ENCODE results near the gene ARHGEF9.

DNA sequence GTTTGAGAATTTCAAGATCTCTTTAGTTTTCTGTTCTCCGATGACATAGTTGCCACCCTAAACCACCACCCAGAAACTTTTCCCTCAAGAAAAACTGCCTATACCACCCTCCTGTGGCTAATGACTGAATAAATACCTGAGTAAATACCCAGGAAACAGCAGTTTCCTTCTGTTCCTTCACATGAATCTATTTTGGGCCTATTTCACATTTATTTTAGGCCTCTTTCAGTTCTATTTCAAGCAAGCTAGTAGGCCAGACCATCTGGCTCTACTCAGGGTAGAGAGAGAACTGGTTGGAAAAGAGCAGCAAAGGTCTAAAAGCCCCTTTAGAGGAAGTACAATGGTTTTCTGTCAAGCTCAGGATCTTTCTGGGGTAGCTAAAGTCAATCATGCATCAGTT is 23.4 kb downstream of the ARHGEF9 start:
- TF ChIP-seq, protein P1, sequence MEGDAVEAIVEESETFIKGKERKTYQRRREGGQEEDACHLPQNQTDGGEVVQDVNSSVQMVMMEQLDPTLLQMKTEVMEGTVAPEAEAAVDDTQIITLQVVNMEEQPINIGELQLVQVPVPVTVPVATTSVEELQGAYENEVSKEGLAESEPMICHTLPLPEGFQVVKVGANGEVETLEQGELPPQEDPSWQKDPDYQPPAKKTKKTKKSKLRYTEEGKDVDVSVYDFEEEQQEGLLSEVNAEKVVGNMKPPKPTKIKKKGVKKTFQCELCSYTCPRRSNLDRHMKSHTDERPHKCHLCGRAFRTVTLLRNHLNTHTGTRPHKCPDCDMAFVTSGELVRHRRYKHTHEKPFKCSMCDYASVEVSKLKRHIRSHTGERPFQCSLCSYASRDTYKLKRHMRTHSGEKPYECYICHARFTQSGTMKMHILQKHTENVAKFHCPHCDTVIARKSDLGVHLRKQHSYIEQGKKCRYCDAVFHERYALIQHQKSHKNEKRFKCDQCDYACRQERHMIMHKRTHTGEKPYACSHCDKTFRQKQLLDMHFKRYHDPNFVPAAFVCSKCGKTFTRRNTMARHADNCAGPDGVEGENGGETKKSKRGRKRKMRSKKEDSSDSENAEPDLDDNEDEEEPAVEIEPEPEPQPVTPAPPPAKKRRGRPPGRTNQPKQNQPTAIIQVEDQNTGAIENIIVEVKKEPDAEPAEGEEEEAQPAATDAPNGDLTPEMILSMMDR (IDR thresholded peaks at IDR 0.05): peak in 1 of 2 donors; percentile 5
- no peak for TF ChIP-seq POLR2AphosphoS5 (IDR thresholded peaks at IDR 0.05)
- TF ChIP-seq POLR2A (IDR thresholded peaks at IDR 0.05): no peak
- no peak for TF ChIP-seq EP300 (IDR thresholded peaks at IDR 0.05)

All from suprapubic skin (tissue), 4 donors.